SK-N-SH (cell line): Measurements from ENCODE around the gene WASF3. TPM values are rescaled to one million over a fixed set of nuclear protein-coding genes. Genes with fewer than 3 reads are reported as not detected.

Source experiments
- CTCF ChIA-PET: fragments of 300-600, 350-600 bp; formaldehyde crosslinking; extraction: SDS; loops from one replicate; lab custom pipeline; 2021; lab: Yijun Ruan, JAX
- POLR2A ChIA-PET: fragments of 350-600 bp; sonication (Branson Sonifier 250); formaldehyde crosslinking; extraction: SDS; loops from one replicate; lab custom pipeline; 2020; ENCODE audit warnings: antibody characterized with exemption, inconsistent platforms; lab: Yijun Ruan, JAX
- DNase-seq: peaks from one replicate; pipeline ENCODE4 v3.0.0; 2012
- H2AFZ ChIP-seq: fragments of 200-600 bp; sonication (generic); 2 replicates; pipeline ENCODE4 v1.8.1; 2016; ENCODE audit warnings: antibody characterized with exemption, mild to moderate bottlenecking, low read depth
- H3F3A ChIP-seq: fragments of 200-600 bp; sonication (generic); replicated peaks from 2 replicates; pipeline ENCODE3; 2016; ENCODE audit warnings: antibody characterized with exemption, mild to moderate bottlenecking; ENCODE audit not compliant: insufficient read depth
- H3K27ac ChIP-seq, 2 experiments: fragments of 200-500 bp in 1 of 2; fragments of 200-600 bp in 1 of 2; sonication (Bioruptor generic) in 1 of 2; sonication (generic), shearing (Covaris generic) in 1 of 2; 2 replicates each; pipeline versions ENCODE4 v1.5.1 to v1.6.1; 2014 to 2016; ENCODE audit warnings: low read depth in 2 of 2, inconsistent platforms in 1 of 2, low read length in 1 of 2, mild to moderate bottlenecking in 1 of 2, mixed read lengths in 1 of 2
- H3K27me3 ChIP-seq: fragments of 200-600 bp; sonication (generic), shearing (Covaris generic); 2 replicates; pipeline ENCODE4 v1.6.1; 2016; ENCODE audit warnings: mixed run types; ENCODE audit not compliant: insufficient read depth
- H3K36me3 ChIP-seq, 2 experiments: fragments of 200-500 bp in 1 of 2; fragments of 200-600 bp in 1 of 2; sonication (Bioruptor generic) in 1 of 2; sonication (generic) in 1 of 2; replicated peaks in 1 of 2; 2 replicates each; pipeline versions ENCODE3 to v1.5.1; 2014 to 2016; ENCODE audit warnings: low read length in 1 of 2, mild to moderate bottlenecking in 1 of 2; ENCODE audit not compliant: insufficient read depth in 2 of 2, control insufficient read depth in 1 of 2
- H3K4me1 ChIP-seq, 2 experiments: fragments of 200-500 bp in 1 of 2; fragments of 200-600 bp in 1 of 2; sonication (Bioruptor generic) in 1 of 2; sonication (generic), shearing (Covaris generic) in 1 of 2; 2 replicates each; pipeline versions ENCODE4 v1.5.1 to v1.6.1; 2014 to 2016; ENCODE audit warnings: low read depth in 1 of 2, low read length in 1 of 2, mixed run types in 1 of 2; ENCODE audit not compliant: insufficient read depth in 2 of 2, control insufficient read depth in 1 of 2
- H3K4me2 ChIP-seq: fragments of 200-600 bp; sonication (generic), shearing (Covaris generic); 2 replicates; pipeline ENCODE4 v1.6.1; 2017; ENCODE audit warnings: mixed run types
- H3K4me3 ChIP-seq, 2 experiments: fragments of 200-500 bp in 1 of 2; fragments of 200-600 bp in 1 of 2; sonication (Bioruptor generic) in 1 of 2; sonication (generic), shearing (Covaris generic) in 1 of 2; 2 replicates each; pipeline versions ENCODE4 v1.5.1 to v1.8.1; 2014 to 2016; ENCODE audit warnings: low read depth in 2 of 2, inconsistent platforms in 1 of 2, low read length in 1 of 2, mild to moderate bottlenecking in 1 of 2, mixed read lengths in 1 of 2, moderate library complexity in 1 of 2
- H3K79me2 ChIP-seq: fragments of 200-600 bp; sonication (generic); 2 replicates; pipeline ENCODE4 v1.8.1; 2017; ENCODE audit warnings: mild to moderate bottlenecking; ENCODE audit not compliant: insufficient read depth
- H3K9ac ChIP-seq: fragments of 200-600 bp; sonication (generic); 2 replicates; pipeline ENCODE4 v1.6.1; 2017; ENCODE audit warnings: mixed run types
- H3K9me2 ChIP-seq: fragments of 200-600 bp; sonication (generic); 2 replicates; pipeline ENCODE4 v1.6.1; 2017; ENCODE audit warnings: mixed run types
- H3K9me3 ChIP-seq: fragments of 200-600 bp; sonication (generic); 2 replicates; pipeline ENCODE4 v1.6.1; 2017; ENCODE audit warnings: mixed run types, mild to moderate bottlenecking, moderate library complexity
- H4K20me1 ChIP-seq: fragments of 200-600 bp; sonication (generic); 2 replicates; pipeline ENCODE4 v1.6.1; 2017; ENCODE audit warnings: mild to moderate bottlenecking, mixed run types; ENCODE audit not compliant: insufficient read depth
- CHD2 ChIP-seq: fragments of 150-350 bp; IDR thresholded peaks from 2 replicates; pipeline ENCODE4 v1.6.1; 2018; ENCODE audit warnings: low read length; ENCODE audit not compliant: partially characterized antibody
- EZH2phosphoT487 ChIP-seq: fragments of 200-600 bp; sonication (generic); IDR thresholded peaks from 2 replicates; pipeline ENCODE4 v1.6.1; 2017; ENCODE audit warnings: low read depth, mixed run types, mild to moderate bottlenecking, antibody characterized with exemption, moderate library complexity, borderline replicate concordance
- GABPA ChIP-seq: IDR thresholded peaks from 2 replicates; pipeline ENCODE4 v1.4.0; 2012; ENCODE audit warnings: low read depth, mild to moderate bottlenecking
- MXI1 ChIP-seq: IDR thresholded peaks from 2 replicates; pipeline ENCODE4 v1.6.1; 2012; ENCODE audit warnings: mild to moderate bottlenecking, low read depth, low read length, improper control_type of control experiment
- RFX5 ChIP-seq: IDR thresholded peaks from 2 replicates; pipeline ENCODE4 v1.6.1; 2012; ENCODE audit warnings: mild to moderate bottlenecking, improper control_type of control experiment, low read length
- TAF1 ChIP-seq: IDR thresholded peaks from 2 replicates; pipeline ENCODE4 v1.6.1; 2012; ENCODE audit warnings: low read depth, mild to moderate bottlenecking, low read length, moderate library complexity, borderline replicate concordance
- WGBS: methylation state at CpG from one replicate; pipeline ENCODE4 v1.1.6; 2017; ENCODE audit warnings: low lambda C conversion rate; 5-methylcytosine and 5-hydroxymethylcytosine counted together
- polyA plus RNA-seq, 3 experiments: library from polyadenylated mRNA; depleted of rRNA; stranded (reverse); fragments of >200 nt; gene quantifications; 2 replicates each; pipeline ENCODE4 v1.2.3, GENCODE V29; 2012
- TF ChIP-seq, protein P1 (sequence below): fragments of 200-600 bp; sonication (generic); IDR thresholded peaks from 2 replicates; pipeline ENCODE4 v1.6.1; 2017; ENCODE audit warnings: antibody characterized with exemption, mild to moderate bottlenecking, moderate library complexity
- TF ChIP-seq, protein P2 (sequence below): IDR thresholded peaks from 2 replicates; pipeline ENCODE4 v1.6.1; 2012; ENCODE audit warnings: mild to moderate bottlenecking, low read depth, low read length, moderate library complexity
- TF ChIP-seq, protein P3 (sequence below): IDR thresholded peaks from 2 replicates; pipeline ENCODE4; 2012

WASF3 gene
- polyA plus RNA-seq, 1 of the 3 experiments (the other 2 are of a cell fraction): 10.4 TPM

DNA sequence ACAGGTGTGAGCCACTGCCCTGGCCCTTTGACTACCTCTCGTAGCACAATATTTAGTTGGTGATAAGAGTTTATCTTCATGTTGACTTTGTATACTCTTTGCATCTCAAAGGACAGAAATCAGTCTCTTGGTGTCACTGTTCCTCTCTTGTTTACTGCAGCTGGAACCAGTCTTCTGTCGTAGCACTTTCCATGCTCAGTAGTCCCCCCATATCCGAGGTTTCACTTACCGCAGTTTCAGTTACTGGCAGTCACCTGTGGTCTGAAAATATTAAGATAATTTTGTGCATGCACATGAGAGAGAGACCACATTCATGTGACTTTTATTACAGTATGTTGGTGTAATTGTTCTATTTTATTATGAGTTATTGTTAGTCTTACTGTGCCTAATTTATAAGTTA lies 49.1 kb downstream of the WASF3 start:
- H3K36me3 ChIP-seq: peaks cover 0 to 2% of the 10 kb centered on the region in 2 experiments
- peaks cover 0 to 8% of the 10 kb centered on the region in 2 experiments; a peak in 2 of 4 replicates for H3K4me1 ChIP-seq
- H3K4me2 ChIP-seq: no peak overlapping the region
- ChIA-PET POLR2A (no interaction called here), CTCF (interaction anchor here (1.0 to 2.1 kb wide), 5 partner anchors 8 to 421 kb away, joined by 3 to 6 read pairs (median 4); no protein-coding TSS in a partner anchor)
- no peak overlapping the region for H3K27ac ChIP-seq
- DNase-seq: no peak
- no peak overlapping the region for H2AFZ ChIP-seq
- H3K9ac ChIP-seq: no peak overlapping the region
- no peaks in the 10 kb centered on the region for H3K27me3 ChIP-seq
- H3K9me3 ChIP-seq: no peaks in the 10 kb centered on the region
- H3K79me2 ChIP-seq: peaks cover 84% of the 10 kb centered on the region
- TF ChIP-seq, protein P1, sequence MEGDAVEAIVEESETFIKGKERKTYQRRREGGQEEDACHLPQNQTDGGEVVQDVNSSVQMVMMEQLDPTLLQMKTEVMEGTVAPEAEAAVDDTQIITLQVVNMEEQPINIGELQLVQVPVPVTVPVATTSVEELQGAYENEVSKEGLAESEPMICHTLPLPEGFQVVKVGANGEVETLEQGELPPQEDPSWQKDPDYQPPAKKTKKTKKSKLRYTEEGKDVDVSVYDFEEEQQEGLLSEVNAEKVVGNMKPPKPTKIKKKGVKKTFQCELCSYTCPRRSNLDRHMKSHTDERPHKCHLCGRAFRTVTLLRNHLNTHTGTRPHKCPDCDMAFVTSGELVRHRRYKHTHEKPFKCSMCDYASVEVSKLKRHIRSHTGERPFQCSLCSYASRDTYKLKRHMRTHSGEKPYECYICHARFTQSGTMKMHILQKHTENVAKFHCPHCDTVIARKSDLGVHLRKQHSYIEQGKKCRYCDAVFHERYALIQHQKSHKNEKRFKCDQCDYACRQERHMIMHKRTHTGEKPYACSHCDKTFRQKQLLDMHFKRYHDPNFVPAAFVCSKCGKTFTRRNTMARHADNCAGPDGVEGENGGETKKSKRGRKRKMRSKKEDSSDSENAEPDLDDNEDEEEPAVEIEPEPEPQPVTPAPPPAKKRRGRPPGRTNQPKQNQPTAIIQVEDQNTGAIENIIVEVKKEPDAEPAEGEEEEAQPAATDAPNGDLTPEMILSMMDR: no peak
- no peak for TF ChIP-seq CHD2
- TF ChIP-seq TAF1: no peak
- TF ChIP-seq GABPA: no peak
- no peak for TF ChIP-seq EZH2phosphoT487
- TF ChIP-seq, protein P2, sequence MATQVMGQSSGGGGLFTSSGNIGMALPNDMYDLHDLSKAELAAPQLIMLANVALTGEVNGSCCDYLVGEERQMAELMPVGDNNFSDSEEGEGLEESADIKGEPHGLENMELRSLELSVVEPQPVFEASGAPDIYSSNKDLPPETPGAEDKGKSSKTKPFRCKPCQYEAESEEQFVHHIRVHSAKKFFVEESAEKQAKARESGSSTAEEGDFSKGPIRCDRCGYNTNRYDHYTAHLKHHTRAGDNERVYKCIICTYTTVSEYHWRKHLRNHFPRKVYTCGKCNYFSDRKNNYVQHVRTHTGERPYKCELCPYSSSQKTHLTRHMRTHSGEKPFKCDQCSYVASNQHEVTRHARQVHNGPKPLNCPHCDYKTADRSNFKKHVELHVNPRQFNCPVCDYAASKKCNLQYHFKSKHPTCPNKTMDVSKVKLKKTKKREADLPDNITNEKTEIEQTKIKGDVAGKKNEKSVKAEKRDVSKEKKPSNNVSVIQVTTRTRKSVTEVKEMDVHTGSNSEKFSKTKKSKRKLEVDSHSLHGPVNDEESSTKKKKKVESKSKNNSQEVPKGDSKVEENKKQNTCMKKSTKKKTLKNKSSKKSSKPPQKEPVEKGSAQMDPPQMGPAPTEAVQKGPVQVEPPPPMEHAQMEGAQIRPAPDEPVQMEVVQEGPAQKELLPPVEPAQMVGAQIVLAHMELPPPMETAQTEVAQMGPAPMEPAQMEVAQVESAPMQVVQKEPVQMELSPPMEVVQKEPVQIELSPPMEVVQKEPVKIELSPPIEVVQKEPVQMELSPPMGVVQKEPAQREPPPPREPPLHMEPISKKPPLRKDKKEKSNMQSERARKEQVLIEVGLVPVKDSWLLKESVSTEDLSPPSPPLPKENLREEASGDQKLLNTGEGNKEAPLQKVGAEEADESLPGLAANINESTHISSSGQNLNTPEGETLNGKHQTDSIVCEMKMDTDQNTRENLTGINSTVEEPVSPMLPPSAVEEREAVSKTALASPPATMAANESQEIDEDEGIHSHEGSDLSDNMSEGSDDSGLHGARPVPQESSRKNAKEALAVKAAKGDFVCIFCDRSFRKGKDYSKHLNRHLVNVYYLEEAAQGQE: no peak
- TF ChIP-seq MXI1: no peak
- no peak for TF ChIP-seq RFX5
- TF ChIP-seq, protein P3, sequence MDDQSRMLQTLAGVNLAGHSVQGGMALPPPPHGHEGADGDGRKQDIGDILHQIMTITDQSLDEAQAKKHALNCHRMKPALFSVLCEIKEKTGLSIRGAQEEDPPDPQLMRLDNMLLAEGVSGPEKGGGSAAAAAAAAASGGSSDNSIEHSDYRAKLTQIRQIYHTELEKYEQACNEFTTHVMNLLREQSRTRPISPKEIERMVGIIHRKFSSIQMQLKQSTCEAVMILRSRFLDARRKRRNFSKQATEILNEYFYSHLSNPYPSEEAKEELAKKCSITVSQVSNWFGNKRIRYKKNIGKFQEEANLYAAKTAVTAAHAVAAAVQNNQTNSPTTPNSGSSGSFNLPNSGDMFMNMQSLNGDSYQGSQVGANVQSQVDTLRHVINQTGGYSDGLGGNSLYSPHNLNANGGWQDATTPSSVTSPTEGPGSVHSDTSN: no peak
- no peaks in the 10 kb centered on the region for H3F3A ChIP-seq
- WGBS: 68% methylated on average over 4 of the region's 4 CpGs
- H3K4me3 ChIP-seq: no peak overlapping the region
- H4K20me1 ChIP-seq: peaks cover 9% of the 10 kb centered on the region
- no peaks in the 10 kb centered on the region for H3K9me2 ChIP-seq
